Measurements from ENCODE around the gene CEP104.

Gene CEP104

DNA sequence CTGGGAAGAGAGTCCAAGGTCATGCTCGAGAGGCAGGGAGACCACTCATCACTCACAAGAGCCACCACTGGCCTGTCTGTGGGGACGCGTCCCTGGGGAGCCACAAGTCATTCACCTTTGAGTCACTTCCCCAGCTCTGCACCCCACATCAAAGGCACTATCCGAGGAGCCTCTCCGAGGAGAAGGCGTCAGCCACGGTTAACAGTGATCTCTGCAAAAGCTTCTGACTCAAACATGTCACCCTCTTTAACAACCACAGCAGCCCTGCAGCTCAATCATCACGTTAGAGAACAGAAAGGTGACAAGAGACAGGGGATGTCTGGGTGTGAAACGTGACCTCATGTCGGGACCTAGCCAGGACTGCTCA lies 69.7 kb downstream of the CEP104 start:
- Histone ChIP-seq H3K27ac (ENCODE audit: low read depth, low read length) (no peak overlapping the region), H2AFZ (ENCODE audit: low read length, unreplicated experiment) (no peak overlapping the region), H3K27me3 (ENCODE audit: insufficient read depth, low read length) (no peaks in the 10 kb centered on the region), H3K4me1 (ENCODE audit: control insufficient read depth, insufficient read depth, low read length, unreplicated experiment) (no peaks in the 10 kb centered on the region), H3K79me2 (ENCODE audit: control insufficient read depth, insufficient read depth, low read length, unreplicated experiment) (peaks cover 46% of the 10 kb centered on the region), H3K4me3 (ENCODE audit: low read depth, low read length) (no peak overlapping the region), H3K36me3 (ENCODE audit: insufficient read depth, low read length) (0 out of 2 replicates have a peak, but pooled peaks cover 2% of the 10 kb centered on the region)

DNA sequence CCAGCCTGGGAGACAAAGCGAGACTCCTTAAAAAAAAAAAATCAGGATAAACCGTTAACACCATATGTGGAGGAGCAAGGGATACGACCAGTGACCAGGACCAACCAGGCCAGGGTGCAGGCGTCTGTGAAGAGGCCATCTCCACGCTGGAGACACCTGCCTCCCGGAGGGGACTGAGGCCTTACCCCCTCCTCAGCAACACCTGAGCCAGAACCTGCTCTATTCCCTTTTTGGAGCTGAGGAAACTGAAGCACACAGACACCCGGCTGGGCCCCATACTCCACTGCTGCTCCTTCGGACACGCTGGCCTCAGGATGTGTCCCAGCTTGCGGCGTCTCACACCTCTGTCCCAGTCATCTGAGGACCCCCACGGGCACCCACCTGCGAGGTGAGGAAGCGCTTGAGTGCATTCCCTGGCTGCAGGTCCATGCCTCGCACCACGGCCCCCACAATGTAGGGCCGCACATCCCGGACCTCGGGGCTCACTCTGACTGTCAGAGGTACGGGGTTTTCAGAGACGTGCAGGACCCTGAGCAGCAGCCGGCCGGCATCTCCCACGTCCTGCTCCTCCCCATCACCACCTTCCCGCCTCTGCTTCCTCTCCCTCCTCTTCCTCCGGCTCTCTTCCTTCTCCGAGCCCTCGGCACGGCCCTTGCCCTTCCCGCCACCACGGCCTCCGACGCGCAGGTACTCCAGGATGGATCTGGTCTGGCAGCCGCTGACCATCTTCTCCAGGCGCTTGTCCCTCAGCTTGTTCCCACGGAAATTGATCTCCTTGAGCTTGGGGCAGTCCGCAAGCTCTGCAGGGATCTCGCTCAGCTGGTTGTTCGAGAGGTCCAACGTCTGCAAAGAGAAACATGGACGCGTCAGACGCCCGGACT lies 70.3 kb downstream of the CEP104 start:
- H3K27me3 ChIP-seq (ENCODE audit: insufficient read depth, low read length), result no peaks in the 10 kb centered on the region
- no peak overlapping the region for H2AFZ ChIP-seq (ENCODE audit: low read length, unreplicated experiment)
- H3K4me3 ChIP-seq (ENCODE audit: low read depth, low read length), result no peak overlapping the region
- 0 out of 2 replicates have a peak, but pooled peaks cover 2% of the 10 kb centered on the region for H3K36me3 ChIP-seq (ENCODE audit: insufficient read depth, low read length)
- peaks cover 40% of the 10 kb centered on the region for H3K79me2 ChIP-seq (ENCODE audit: control insufficient read depth, insufficient read depth, low read length, unreplicated experiment)
- H3K4me1 ChIP-seq (ENCODE audit: control insufficient read depth, insufficient read depth, low read length, unreplicated experiment), result no peaks in the 10 kb centered on the region
- H3K27ac ChIP-seq (ENCODE audit: low read depth, low read length), result no peak overlapping the region

DNA sequence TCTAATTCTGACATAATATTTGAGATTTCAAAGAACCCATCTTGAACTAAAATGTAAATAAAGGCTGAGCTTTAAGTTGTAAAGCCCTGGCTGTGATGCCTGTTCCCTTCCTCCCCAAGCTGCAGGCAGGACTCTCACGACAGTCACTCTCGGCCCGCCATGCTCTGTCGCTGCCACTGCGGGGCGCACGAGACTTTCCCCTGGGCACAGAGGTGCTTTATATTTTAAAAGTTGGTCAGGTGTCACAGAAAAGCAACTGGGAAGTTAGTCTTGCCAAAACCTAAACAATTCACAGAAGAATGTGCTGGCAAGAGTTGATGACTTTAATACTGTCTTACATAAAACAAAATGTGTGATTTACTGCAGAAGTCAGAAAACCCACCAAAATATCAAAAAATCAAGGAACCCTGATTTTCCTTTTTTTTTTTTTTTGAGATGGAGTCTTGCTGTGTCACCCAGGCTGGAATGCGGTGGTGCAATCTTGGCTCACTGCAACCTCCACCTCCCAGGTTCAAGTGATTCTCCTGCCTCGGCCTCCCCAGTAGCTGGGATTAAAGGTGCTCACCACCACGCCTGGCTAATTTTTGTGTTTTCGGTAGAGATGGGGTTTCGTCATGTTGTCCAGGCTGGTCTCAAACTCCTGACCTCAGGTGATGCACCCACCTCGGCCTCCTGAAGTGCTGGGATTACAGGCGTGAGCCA lies 71.4 kb downstream of the CEP104 start:
- Histone ChIP-seq H3K27ac (ENCODE audit: low read depth, low read length) (no peak overlapping the region), H2AFZ (ENCODE audit: low read length, unreplicated experiment) (no peak overlapping the region), H3K4me3 (ENCODE audit: low read depth, low read length) (no peak overlapping the region), H3K27me3 (ENCODE audit: insufficient read depth, low read length) (no peaks in the 10 kb centered on the region), H3K79me2 (ENCODE audit: control insufficient read depth, insufficient read depth, low read length, unreplicated experiment) (peaks cover 33% of the 10 kb centered on the region), H3K4me1 (ENCODE audit: control insufficient read depth, insufficient read depth, low read length, unreplicated experiment) (no peaks in the 10 kb centered on the region), H3K36me3 (ENCODE audit: insufficient read depth, low read length) (peaks cover 6% of the 10 kb centered on the region; the same call in 1 of the 2 replicates)

DNA sequence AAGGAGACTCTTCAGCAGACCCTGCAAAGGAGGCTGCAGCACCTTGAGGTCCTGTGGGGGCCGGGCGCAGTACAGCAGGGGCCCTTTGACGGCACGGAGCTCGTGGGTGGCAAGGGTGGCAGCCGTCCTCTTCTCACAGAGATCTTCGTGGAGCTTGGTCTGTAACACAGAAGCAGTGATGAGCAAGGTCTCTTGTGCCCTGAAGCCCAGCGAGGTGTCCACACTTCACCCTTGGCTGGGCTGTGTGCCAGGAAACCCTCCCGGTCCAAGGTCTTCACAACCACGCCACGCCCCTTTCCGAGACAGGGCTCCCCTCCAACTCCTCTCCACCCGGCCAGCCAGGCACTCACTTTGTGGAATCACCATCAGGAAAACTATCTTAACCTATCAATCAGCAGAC lies 72.0 kb downstream of the CEP104 start:
- H3K4me1 ChIP-seq (ENCODE audit: control insufficient read depth, insufficient read depth, low read length, unreplicated experiment), result no peaks in the 10 kb centered on the region
- no peaks in the 10 kb centered on the region for H3K27me3 ChIP-seq (ENCODE audit: insufficient read depth, low read length)
- peaks cover 12% of the 10 kb centered on the region; the same call in 1 of the 2 replicates for H3K36me3 ChIP-seq (ENCODE audit: insufficient read depth, low read length)
- peaks cover 27% of the 10 kb centered on the region for H3K79me2 ChIP-seq (ENCODE audit: control insufficient read depth, insufficient read depth, low read length, unreplicated experiment)
- H3K27ac ChIP-seq (ENCODE audit: low read depth, low read length), result no peak overlapping the region
- H3K4me3 ChIP-seq (ENCODE audit: low read depth, low read length), result no peak overlapping the region
- no peak overlapping the region for H2AFZ ChIP-seq (ENCODE audit: low read length, unreplicated experiment)

DNA sequence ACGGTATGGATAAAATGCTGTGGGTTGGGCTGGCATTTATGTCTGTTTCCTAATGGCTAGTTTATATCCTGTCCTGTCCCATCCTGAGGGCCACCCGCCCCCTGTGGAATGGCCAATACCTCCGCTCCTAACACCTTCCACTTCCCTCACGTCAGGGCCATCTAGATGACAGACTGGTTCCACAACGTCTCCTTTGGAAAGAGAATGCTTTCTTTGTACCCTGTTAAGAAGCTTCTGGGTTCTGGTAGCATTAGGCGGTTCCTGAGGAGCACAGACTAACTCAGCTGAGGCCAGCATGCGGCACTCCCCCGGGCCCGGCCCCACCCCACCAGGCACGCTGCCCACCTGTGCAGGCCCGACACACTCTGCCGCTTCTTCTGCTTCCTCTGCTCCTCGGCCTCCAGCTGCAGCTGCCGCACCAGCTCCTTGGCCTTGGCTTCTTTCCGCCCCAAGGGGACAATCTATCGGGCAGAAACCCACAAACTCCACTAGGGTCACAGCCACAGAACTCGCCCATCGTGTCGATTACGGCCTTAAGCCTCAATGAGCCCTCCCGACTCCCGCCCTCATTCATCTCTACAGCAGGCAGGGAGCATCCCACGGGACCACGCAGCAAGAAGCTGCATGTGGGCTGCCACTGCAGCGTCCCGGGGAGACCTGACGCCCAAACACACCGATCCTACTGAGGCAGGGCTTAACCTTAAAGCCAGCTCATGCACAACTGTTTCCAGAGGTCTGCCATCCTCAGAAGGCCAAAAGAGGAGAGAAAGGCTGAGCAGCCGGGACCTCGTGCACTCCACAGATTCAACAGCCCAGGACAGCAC lies 73.1 kb downstream of the CEP104 start:
- Histone ChIP-seq H2AFZ (ENCODE audit: low read length, unreplicated experiment) (no peak overlapping the region), H3K27ac (ENCODE audit: low read depth, low read length) (no peak overlapping the region), H3K4me1 (ENCODE audit: control insufficient read depth, insufficient read depth, low read length, unreplicated experiment) (no peaks in the 10 kb centered on the region), H3K79me2 (ENCODE audit: control insufficient read depth, insufficient read depth, low read length, unreplicated experiment) (peaks cover 15% of the 10 kb centered on the region), H3K27me3 (ENCODE audit: insufficient read depth, low read length) (no peaks in the 10 kb centered on the region), H3K4me3 (ENCODE audit: low read depth, low read length) (no peak overlapping the region), H3K36me3 (ENCODE audit: insufficient read depth, low read length) (peaks cover 12% of the 10 kb centered on the region; the same call in 1 of the 2 replicates)

DNA sequence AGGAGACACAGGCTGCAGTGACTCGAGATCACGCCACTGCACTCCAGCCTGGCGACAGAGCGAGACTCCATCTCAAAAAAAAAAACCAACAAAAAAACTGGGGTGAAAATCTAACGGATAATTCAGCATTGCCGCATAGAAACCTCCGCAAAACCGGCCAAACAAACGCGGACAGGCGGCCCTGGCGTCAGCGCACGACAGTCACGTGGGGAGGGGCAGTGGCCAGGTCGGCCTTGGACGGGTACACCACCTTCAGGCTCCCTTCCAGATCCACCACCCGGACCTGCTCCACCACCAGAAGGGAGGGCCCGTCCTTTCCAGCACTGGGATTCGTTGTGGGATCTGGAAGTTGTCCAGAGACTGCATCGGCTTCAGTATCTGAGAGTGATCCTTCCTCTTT lies 76.1 kb downstream of the CEP104 start:
- Histone ChIP-seq H2AFZ (ENCODE audit: low read length, unreplicated experiment) (no peak overlapping the region), H3K27me3 (ENCODE audit: insufficient read depth, low read length) (no peaks in the 10 kb centered on the region), H3K4me3 (ENCODE audit: low read depth, low read length) (no peak overlapping the region), H3K4me1 (ENCODE audit: control insufficient read depth, insufficient read depth, low read length, unreplicated experiment) (peaks cover under 1% of the 10 kb centered on the region), H3K79me2 (ENCODE audit: control insufficient read depth, insufficient read depth, low read length, unreplicated experiment) (no peaks in the 10 kb centered on the region), H3K27ac (ENCODE audit: low read depth, low read length) (no peak overlapping the region), H3K36me3 (ENCODE audit: insufficient read depth, low read length) (peaks cover 12% of the 10 kb centered on the region; the same call in 1 of the 2 replicates)

DNA sequence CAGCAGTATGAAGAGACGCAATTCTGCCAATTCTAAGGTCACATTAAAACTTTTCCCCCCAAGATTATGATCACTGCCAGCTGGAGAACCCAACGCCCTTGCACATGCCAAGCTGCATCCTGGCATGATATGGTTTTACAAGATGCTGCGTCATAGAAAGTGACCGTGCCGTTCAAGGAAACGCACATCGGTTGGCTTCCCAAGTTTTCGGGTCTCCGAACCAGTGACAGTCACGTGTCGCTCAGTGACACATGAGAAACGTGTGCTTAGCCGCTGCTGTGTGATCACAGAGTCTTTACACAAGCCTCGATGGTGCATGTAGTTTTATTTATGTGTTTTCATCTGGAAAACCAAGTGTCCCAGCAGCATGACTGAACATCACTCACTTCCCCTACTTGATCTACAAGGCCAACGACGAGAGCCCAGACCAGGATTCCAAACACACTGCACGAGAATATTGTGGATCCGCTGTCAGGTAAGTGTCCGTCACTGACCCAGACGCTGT lies 77.0 kb downstream of the CEP104 start:
- peaks cover 8% of the 10 kb centered on the region for H3K4me1 ChIP-seq (ENCODE audit: control insufficient read depth, insufficient read depth, low read length, unreplicated experiment)

DNA sequence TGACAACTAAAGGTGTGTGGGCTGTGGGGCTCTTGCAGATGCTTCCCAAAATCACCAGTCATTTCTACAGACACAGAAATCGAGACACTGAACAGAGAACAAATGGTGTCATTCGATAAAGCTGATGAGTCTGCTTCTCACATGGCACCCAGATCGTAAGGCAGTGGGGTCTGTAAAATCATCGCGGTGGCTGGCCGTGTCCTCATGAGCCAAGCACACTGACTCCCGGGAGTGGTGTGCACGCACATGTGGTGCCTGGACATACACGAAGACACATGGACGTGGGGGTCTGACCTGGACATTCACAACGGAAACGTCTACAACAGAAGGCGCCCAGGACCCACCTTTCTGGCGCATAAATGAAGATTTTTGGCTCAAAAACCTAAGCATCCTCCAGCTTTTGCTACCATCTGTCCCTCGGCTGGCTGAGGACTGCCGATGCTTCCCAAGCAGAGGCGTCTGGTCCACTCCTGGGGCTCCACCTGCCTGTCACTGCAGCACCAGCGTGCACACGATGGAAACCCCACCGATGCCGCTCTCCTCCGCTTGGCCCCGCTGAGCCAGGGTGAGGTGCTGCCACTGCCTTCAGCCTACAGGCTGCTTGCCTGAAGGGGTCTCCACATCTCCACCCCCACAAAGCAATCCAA lies 77.6 kb downstream of the CEP104 start:
- Histone ChIP-seq H3K4me3 (ENCODE audit: low read depth, low read length) (no peak overlapping the region), H3K4me1 (ENCODE audit: control insufficient read depth, insufficient read depth, low read length, unreplicated experiment) (peaks cover 9% of the 10 kb centered on the region), H3K79me2 (ENCODE audit: control insufficient read depth, insufficient read depth, low read length, unreplicated experiment) (no peaks in the 10 kb centered on the region), H3K36me3 (ENCODE audit: insufficient read depth, low read length) (peaks cover 10% of the 10 kb centered on the region; the same call in 1 of the 2 replicates), H3K27me3 (ENCODE audit: insufficient read depth, low read length) (no peaks in the 10 kb centered on the region), H2AFZ (ENCODE audit: low read length, unreplicated experiment) (no peak overlapping the region), H3K27ac (ENCODE audit: low read depth, low read length) (no peak overlapping the region)

More for the DNA sequence above, 77.0 kb downstream of the CEP104 start:
- H3K27ac ChIP-seq (ENCODE audit: low read depth, low read length), result no peak overlapping the region
- no peaks in the 10 kb centered on the region for H3K79me2 ChIP-seq (ENCODE audit: control insufficient read depth, insufficient read depth, low read length, unreplicated experiment)
- H2AFZ ChIP-seq (ENCODE audit: low read length, unreplicated experiment), result no peak overlapping the region
- no peaks in the 10 kb centered on the region for H3K27me3 ChIP-seq (ENCODE audit: insufficient read depth, low read length)
- peaks cover 10% of the 10 kb centered on the region; the same call in 1 of the 2 replicates for H3K36me3 ChIP-seq (ENCODE audit: insufficient read depth, low read length)
- H3K4me3 ChIP-seq (ENCODE audit: low read depth, low read length), result no peak overlapping the region

DNA sequence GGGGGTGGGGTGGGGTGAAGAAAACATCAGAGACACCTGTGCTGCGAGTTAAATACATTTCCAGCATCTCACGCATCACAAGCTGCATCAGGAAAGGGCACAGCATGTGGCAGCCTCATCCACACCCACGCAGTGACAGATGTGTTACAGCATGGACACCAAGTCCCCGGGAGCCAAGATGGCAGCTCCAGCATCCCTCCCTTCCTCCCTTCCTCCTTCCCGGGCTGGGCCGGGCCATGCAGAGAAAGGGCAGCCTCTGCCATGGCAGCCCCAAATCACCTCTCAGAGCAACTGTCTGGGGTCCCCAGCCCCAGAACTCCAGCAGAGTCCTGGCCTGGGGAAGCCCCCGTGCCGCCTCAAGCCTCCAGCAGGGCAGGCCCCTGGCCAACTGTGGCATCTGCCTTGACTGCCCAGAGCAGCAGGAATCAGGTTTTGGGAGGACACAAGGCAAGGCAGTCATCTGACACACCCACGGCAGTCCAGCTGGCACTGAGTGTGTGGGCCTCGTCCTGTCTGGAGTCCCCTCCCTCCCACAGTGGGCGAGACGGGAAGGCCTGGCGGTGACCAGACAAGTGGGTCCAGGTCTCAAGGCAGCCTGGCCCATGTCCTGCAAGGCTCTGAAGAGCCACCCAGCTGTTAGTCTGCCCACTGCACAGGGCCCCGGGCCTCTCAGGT lies 78.3 kb downstream of the CEP104 start:
- Histone ChIP-seq H3K27me3 (ENCODE audit: insufficient read depth, low read length) (no peaks in the 10 kb centered on the region), H3K27ac (ENCODE audit: low read depth, low read length) (no peak overlapping the region), H2AFZ (ENCODE audit: low read length, unreplicated experiment) (no peak overlapping the region), H3K79me2 (ENCODE audit: control insufficient read depth, insufficient read depth, low read length, unreplicated experiment) (no peaks in the 10 kb centered on the region), H3K4me3 (ENCODE audit: low read depth, low read length) (no peak overlapping the region), H3K4me1 (ENCODE audit: control insufficient read depth, insufficient read depth, low read length, unreplicated experiment) (peaks cover 9% of the 10 kb centered on the region), H3K36me3 (ENCODE audit: insufficient read depth, low read length) (peaks cover 10% of the 10 kb centered on the region; the same call in 1 of the 2 replicates)

All from ACC112 (cell line).